ENCODE measurements around the gene NEURL4. TPM values are rescaled to one million over a fixed set of nuclear protein-coding genes. Genes with fewer than 3 reads are reported as not detected.

Gene NEURL4
- total RNA-seq, 4 donors from 2014 or later = 10.4 to 16.1 (median 11.5) TPM

DNA sequence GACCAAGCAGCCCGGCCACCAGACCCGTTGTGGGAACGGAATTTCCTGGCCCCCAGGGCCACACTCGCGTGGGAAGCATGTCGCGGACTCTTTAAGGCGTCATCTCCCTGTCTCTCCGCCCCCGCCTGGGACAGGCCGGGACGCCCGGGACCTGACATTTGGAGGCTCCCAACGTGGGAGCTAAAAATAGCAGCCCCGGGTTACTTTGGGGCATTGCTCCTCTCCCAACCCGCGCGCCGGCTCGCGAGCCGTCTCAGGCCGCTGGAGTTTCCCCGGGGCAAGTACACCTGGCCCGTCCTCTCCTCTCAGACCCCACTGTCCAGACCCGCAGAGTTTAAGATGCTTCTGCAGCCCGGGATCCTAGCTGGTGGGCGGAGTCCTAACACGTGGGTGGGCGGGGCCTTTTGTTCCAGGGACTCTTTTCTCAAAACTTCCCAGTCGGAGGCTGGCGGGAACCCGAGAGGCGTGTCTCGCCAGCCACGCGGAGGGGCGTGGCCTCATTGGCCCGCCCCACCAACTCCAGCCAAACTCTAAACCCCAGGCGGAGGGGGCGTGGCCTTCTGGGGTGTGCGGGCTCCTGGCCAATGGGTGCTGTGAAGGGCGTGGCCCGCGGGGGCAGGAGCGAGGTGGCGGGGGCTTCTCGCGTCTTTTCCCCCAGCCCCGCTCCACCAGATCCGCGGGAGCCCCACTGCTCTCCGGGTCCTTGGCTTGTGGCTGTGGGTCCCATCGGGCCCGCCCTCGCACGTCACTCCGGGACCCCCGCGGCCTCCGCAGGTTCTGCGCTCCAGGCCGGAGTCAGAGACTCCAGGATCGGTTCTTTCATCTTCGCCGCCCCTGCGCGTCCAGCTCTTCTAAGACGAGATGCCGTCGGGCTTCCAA, 47.8 kb downstream of the NEURL4 start, which contains the start of gene SLC2A4:
TSS of gene SLC2A4 (plus strand) at position 645 of the 879 bp plus-strand sequence. CDS start at position 862, 217 bp downstream.
- DNase-seq (ENCODE audit: low spot score) = peak; percentile 90
- TF ChIP-seq, protein P1, sequence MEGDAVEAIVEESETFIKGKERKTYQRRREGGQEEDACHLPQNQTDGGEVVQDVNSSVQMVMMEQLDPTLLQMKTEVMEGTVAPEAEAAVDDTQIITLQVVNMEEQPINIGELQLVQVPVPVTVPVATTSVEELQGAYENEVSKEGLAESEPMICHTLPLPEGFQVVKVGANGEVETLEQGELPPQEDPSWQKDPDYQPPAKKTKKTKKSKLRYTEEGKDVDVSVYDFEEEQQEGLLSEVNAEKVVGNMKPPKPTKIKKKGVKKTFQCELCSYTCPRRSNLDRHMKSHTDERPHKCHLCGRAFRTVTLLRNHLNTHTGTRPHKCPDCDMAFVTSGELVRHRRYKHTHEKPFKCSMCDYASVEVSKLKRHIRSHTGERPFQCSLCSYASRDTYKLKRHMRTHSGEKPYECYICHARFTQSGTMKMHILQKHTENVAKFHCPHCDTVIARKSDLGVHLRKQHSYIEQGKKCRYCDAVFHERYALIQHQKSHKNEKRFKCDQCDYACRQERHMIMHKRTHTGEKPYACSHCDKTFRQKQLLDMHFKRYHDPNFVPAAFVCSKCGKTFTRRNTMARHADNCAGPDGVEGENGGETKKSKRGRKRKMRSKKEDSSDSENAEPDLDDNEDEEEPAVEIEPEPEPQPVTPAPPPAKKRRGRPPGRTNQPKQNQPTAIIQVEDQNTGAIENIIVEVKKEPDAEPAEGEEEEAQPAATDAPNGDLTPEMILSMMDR (IDR thresholded peaks at IDR 0.05) = no peak
- ATAC-seq (ENCODE audit: low FRiP score) = peak; percentile 90

DNA sequence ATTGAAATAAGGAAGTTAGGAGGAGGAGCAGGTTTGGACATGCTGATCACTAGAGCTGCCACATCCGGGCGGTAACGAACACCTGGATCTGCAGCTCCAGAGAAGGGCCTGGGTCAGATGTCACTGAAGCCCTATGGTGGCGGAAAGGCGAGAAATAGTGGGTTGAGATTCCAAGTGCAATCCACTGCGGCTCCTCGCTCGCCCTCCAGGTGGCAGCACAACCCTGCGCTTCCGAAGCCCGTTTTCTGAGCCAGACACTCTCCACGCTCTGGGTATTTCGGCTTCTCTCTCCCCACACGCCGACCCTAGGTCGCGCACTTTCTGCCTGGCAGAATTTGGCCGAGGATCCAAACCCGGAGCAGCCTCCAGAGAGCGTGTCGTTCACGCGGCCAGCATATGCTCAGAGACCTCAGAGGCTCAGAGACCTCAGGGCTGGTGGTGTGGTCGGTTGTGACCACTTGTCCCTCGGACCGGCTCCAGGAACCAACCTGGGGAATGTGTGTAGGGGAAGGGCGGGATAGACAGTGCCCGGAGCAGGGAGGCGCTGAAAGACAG, 48.5 kb downstream of the NEURL4 start:
- ATAC-seq (ENCODE audit: low FRiP score) (peak; percentile 82), DNase-seq (ENCODE audit: low spot score) (peak; percentile 70)
- TF ChIP-seq, protein P1 (IDR thresholded peaks at IDR 0.05) = peak in 2 of 3 donors; percentile 30 to 81

DNA sequence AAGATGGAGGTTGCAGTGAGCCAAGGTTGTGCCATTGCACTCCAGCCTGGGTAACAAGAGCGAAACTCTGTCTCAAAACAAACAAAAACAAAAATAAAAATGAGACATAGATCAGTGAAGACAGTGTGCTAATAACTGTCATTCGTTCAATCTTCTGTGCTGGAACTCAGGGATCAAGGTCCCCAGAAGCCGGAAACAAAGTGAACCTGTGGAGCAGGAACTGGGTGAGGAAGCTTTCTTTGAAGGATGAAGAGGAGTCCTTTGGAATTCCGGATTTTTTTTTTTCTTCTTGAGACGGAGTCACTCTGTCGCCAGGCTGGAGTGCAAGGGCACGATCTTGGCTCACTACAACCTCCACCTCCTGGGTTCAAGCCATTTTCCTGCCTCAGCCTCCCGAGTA, 49.7 kb downstream of the NEURL4 start:
- TF ChIP-seq, protein P1 (IDR thresholded peaks at IDR 0.05) = no peak
- DNase-seq (ENCODE audit: low spot score) = no peak
- no peak for ATAC-seq (ENCODE audit: low FRiP score)

DNA sequence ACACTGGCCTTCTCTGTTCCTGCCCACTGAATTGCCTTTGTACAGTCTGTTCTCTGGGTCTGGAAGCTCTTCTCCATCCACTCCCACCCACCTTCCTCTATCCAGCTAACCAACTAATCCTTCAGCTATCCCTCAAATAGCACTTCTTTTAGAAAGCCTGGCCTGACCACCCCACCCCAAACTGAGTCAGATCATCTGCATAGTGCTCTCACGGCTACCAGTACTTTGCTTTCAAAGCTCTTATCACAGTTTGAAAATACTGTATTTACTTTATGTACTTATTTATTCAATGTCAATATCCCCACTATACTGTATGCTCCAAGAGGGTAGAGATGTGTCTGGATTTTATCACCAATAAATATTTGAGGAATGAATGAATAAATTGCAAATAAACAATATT, 62.4 kb downstream of the NEURL4 start:
- TF ChIP-seq, protein P1 (IDR thresholded peaks at IDR 0.05) = no peak
- no peak for DNase-seq (ENCODE audit: low spot score)
- no peak for ATAC-seq (ENCODE audit: low FRiP score)

Small RNA genes lying within 50 kb of the gene (small RNA-seq; reads per million reads assigned to genes)
- gene AC026954.2 = not detected
- gene RF00019 = not detected

Other genes with a start within 250 kb of the NEURL4 start
- gene CLEC10A, start 249.1 kb downstream of the NEURL4 start, total RNA-seq = 10 to 100 TPM in 3 of 4 donors, 1 to 10 TPM in 1; 7.2 to 21.7 (median 15.7) TPM
- gene ASGR2, start 214.5 kb downstream of the NEURL4 start, total RNA-seq = 1 to 10 TPM in 2 of 4 donors, under 1 TPM in 1, not detected in 1; 0.84 to 3.1 (median 1.6) TPM
- gene ASGR1, start 150.0 kb downstream of the NEURL4 start, total RNA-seq = 1 to 10 TPM in 3 of 4 donors, under 1 TPM in 1; 0.56 to 2.5 (median 1.4) TPM
- 10 to 100 TPM in 3 of 4 donors, 1 to 10 TPM in 1; 8.7 to 12.5 (median 11.6) TPM for gene DLG4, start 109.5 kb downstream of the NEURL4 start, total RNA-seq
- gene ACADVL, start 109.4 kb downstream of the NEURL4 start, total RNA-seq = 100 to 1,000 TPM; 677 to 996 (median 722) TPM
- gene DVL2, start 94.8 kb downstream of the NEURL4 start, total RNA-seq = 10 to 100 TPM; 22.7 to 41.6 (median 23.6) TPM
- gene PHF23, start 89.9 kb downstream of the NEURL4 start, total RNA-seq = 10 to 100 TPM; 22.1 to 43.8 (median 28.9) TPM
- gene GABARAP, start 86.9 kb downstream of the NEURL4 start, total RNA-seq = 100 to 1,000 TPM; 316 to 526 (median 376) TPM
- 10 to 100 TPM; 47.9 to 66.2 (median 61.8) TPM for gene CTDNEP1, start 77.6 kb downstream of the NEURL4 start, total RNA-seq
- 10 to 100 TPM; 25.9 to 34.5 (median 30.1) TPM for gene ELP5, start 77.1 kb downstream of the NEURL4 start, total RNA-seq
- 1 to 10 TPM; 3.0 to 9.0 (median 7.4) TPM for gene CLDN7, start 66.9 kb downstream of the NEURL4 start, total RNA-seq
- 10 to 100 TPM in 3 of 4 donors, 1 to 10 TPM in 1; 8.9 to 29.2 (median 12.1) TPM for gene SLC2A4, start 47.6 kb downstream of the NEURL4 start, total RNA-seq
- gene YBX2, start 34.7 kb downstream of the NEURL4 start, total RNA-seq = 1 to 10 TPM in 3 of 4 donors, under 1 TPM in 1; 0.65 to 3.3 (median 1.5) TPM
- 100 to 1,000 TPM; 127 to 408 (median 282) TPM for gene EIF5A, start 21.7 kb downstream of the NEURL4 start, total RNA-seq
- gene GPS2, start 14.0 kb downstream of the NEURL4 start, total RNA-seq = 10 to 100 TPM; 49.6 to 91.3 (median 75.9) TPM
- 10 to 100 TPM in 1 of 4 donors, 1 to 10 TPM in 3; 3.3 to 13.1 (median 8.1) TPM for gene ACAP1, start 7.2 kb upstream of the NEURL4 start, total RNA-seq
- gene KCTD11, start 22.8 kb upstream of the NEURL4 start, total RNA-seq = 1 to 10 TPM; 6.7 to 9.9 (median 8.4) TPM
- not detected for gene TMEM95, start 25.8 kb upstream of the NEURL4 start, total RNA-seq
- 10 to 100 TPM in 1 of 4 donors, 1 to 10 TPM in 2, under 1 TPM in 1; 0.95 to 13.5 (median 5.2) TPM for gene TNK1, start 51.8 kb upstream of the NEURL4 start, total RNA-seq
- gene PLSCR3, start 65.2 kb upstream of the NEURL4 start, total RNA-seq = 10 to 100 TPM; 11.1 to 16.9 (median 16.6) TPM
- gene TMEM256, start 74.8 kb upstream of the NEURL4 start, total RNA-seq = 10 to 100 TPM; 45.8 to 98.2 (median 83.2) TPM
- 1 to 10 TPM; 6.1 to 8.8 (median 8.1) TPM for gene NLGN2, start 78.5 kb upstream of the NEURL4 start, total RNA-seq
- gene SPEM1, start 91.0 kb upstream of the NEURL4 start, total RNA-seq = not detected
- gene SPEM2, start 96.3 kb upstream of the NEURL4 start, total RNA-seq = not detected
- not detected for gene SPEM3, start 99.5 kb upstream of the NEURL4 start, total RNA-seq
- gene TMEM102, start 106.1 kb upstream of the NEURL4 start, total RNA-seq = 1 to 10 TPM; 4.7 to 8.4 (median 5.1) TPM
- gene FGF11, start 110.2 kb upstream of the NEURL4 start, total RNA-seq = 1 to 10 TPM in 3 of 4 donors, under 1 TPM in 1; 0.72 to 1.9 (median 1.7) TPM
- gene CHRNB1, start 115.7 kb upstream of the NEURL4 start, total RNA-seq = 10 to 100 TPM in 1 of 4 donors, 1 to 10 TPM in 3; 3.0 to 10.9 (median 7.4) TPM
- 10 to 100 TPM; 27.5 to 57.9 (median 38.5) TPM for gene ZBTB4, start 150.3 kb upstream of the NEURL4 start, total RNA-seq
- not detected for gene SLC35G6, start 152.1 kb upstream of the NEURL4 start, total RNA-seq
- gene POLR2A, start 155.0 kb upstream of the NEURL4 start, total RNA-seq = 10 to 100 TPM; 57.1 to 99.2 (median 77.1) TPM
- 10 to 100 TPM; 29.2 to 64.5 (median 41.5) TPM for gene TNFSF12, start 219.7 kb upstream of the NEURL4 start, total RNA-seq
- 10 to 100 TPM; 24.5 to 70.9 (median 48.3) TPM for gene TNFSF13, start 229.4 kb upstream of the NEURL4 start, total RNA-seq
- gene SENP3, start 232.6 kb upstream of the NEURL4 start, total RNA-seq = 10 to 100 TPM; 48.9 to 66.7 (median 59.0) TPM